ENCODE data around the gene MED27.
A peak's percentile ranks its signal among the peaks of the same experiment; 100 is the strongest.

Gene MED27

DNA sequence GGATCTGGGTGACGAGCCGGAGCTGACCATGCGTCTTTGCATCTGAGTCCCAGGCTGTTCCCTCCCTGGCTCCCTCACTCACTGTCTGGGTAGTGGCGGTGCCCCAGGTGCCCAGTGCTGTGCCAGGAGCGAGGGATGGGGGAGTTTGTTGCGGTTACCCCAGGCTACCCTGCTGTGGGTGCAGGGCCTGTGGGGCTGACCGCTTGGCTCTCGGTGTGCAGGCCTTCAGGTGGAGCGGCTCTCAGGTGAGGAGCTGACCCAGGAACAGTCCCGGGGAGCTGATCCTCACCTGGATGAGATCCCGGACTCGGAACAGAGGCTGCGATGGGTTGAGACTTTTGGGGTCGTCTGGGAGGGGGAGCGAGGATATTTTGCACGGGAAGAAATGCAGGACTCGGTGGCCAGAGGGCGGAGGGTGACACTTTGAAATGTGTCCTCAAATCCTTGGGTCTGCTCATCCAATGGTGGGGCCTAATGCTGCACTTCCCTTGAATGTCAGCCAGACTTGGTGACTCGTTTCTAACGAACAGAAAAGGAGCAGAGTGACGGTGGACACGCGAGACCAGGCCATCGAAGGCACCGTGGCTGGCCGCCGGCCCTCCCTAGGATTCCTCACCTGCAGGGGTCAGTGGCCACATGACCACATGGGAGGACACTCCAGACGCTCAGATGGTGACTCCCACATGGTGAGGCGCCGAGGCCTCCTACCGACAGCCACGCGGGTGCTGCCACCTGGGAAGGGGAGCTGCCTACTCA, 235.5 kb downstream of the MED27 start:
- TF ChIP-seq ZNF624 (tag by site-specific recombination; IDR thresholded peaks at IDR 0.05) (no peak), BCL11A (tag by site-specific recombination; IDR thresholded peaks at IDR 0.05; ENCODE audit: low read depth) (no peak), ZNF548 (tag by site-specific recombination; IDR thresholded peaks at IDR 0.05) (no peak), ZXDB (tag by site-specific recombination; IDR thresholded peaks at IDR 0.05) (no peak), ZNF776 (tag by site-specific recombination; IDR thresholded peaks at IDR 0.05; ENCODE audit: borderline replicate concordance) (no peak), MYNN (tag by site-specific recombination; IDR thresholded peaks at IDR 0.05; ENCODE audit: borderline replicate concordance) (no peak), GLIS2 (tag by site-specific recombination; IDR thresholded peaks at IDR 0.05) (no peak), ZNF654 (tag by site-specific recombination; IDR thresholded peaks at IDR 0.05; ENCODE audit: low read depth) (no peak), ZNF391 (tag by site-specific recombination; IDR thresholded peaks at IDR 0.05; ENCODE audit: borderline replicate concordance, low read depth) (no peak), MZF1 (tag by site-specific recombination; IDR thresholded peaks at IDR 0.05; ENCODE audit: borderline replicate concordance) (no peak), SETDB1 (IDR thresholded peaks at IDR 0.05; ENCODE audit: insufficient read length, low read length) (no peak), ZNF426 (tag by site-specific recombination; IDR thresholded peaks at IDR 0.05) (no peak)
- H3K9me3 ChIP-seq (ENCODE audit: control insufficient read depth, insufficient read depth, low read depth, low read length), result no peaks in the 10 kb centered on the region
- no peaks in the 10 kb centered on the region; the same call in 1 of the 2 replicates for H3K4me1 ChIP-seq (ENCODE audit: control insufficient read depth, insufficient read depth, low read length)
- H3K27ac ChIP-seq (ENCODE audit: extremely low read depth, low read depth, low read length), result no peak overlapping the region
- H3K36me3 ChIP-seq (ENCODE audit: control insufficient read depth in 2 of 2, insufficient read depth in 1 of 2, low read length in 2 of 2), result no peaks in the 10 kb centered on the region
- ChIA-PET POLR2A (interaction anchor here (0.7 kb wide), 1 partner anchor 8 kb away, joined by 11 read pairs; no protein-coding TSS in a partner anchor), CTCF (interaction anchor here (0.6 kb wide), 2 partner anchors 89 to 351 kb away, joined by 3 read pairs; no protein-coding TSS in a partner anchor)
- H3K4me3 ChIP-seq (ENCODE audit: low read depth, low read length), result no peak overlapping the region

DNA sequence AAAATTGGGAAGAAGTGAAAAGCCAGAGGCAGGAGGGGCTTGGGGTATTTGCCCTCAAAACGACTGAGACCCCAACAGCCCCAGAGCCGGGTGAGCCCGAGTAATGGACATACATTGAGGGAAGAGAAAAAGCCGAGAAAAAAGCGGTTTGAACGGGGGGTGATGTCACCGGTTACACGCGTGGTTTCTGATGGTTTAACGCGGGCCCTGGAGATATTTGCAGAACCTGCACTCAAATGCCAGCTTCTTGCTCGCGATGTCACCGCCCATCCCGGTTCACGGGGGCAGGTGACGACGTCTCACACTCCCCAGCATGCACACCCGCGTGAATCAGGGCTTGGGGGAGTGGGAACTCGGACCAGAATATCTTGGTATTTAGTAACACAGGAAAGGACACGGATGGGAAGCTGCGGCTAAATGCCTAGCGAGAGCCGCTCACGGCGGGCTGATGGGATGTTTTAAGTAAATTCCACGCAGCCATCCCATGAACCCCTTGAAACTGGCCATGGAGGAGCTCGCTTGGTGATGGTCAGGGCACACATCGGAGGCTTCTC, 237.8 kb downstream of the MED27 start:
- POLR2A ChIA-PET, result no interaction called here
- Histone ChIP-seq H3K4me1 (ENCODE audit: control insufficient read depth, insufficient read depth, low read length) (no peaks in the 10 kb centered on the region; the same call in 1 of the 2 replicates), H3K27ac (ENCODE audit: extremely low read depth, low read depth, low read length) (no peak overlapping the region), H3K36me3 (ENCODE audit: control insufficient read depth in 2 of 2, insufficient read depth in 1 of 2, low read length in 2 of 2) (no peaks in the 10 kb centered on the region), H3K9me3 (ENCODE audit: control insufficient read depth, insufficient read depth, low read depth, low read length) (no peaks in the 10 kb centered on the region), H3K4me3 (ENCODE audit: low read depth, low read length) (no peak overlapping the region)
- CTCF ChIA-PET, result no interaction called here
- TF ChIP-seq, protein P1, sequence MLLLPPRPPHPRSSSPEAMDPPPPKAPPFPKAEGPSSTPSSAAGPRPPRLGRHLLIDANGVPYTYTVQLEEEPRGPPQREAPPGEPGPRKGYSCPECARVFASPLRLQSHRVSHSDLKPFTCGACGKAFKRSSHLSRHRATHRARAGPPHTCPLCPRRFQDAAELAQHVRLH (tag by site-specific recombination; IDR thresholded peaks at IDR 0.05), result no peak
- TF ChIP-seq, protein P2, sequence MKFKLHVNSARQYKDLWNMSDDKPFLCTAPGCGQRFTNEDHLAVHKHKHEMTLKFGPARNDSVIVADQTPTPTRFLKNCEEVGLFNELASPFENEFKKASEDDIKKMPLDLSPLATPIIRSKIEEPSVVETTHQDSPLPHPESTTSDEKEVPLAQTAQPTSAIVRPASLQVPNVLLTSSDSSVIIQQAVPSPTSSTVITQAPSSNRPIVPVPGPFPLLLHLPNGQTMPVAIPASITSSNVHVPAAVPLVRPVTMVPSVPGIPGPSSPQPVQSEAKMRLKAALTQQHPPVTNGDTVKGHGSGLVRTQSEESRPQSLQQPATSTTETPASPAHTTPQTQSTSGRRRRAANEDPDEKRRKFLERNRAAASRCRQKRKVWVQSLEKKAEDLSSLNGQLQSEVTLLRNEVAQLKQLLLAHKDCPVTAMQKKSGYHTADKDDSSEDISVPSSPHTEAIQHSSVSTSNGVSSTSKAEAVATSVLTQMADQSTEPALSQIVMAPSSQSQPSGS (tag by site-specific recombination; IDR thresholded peaks at IDR 0.05; ENCODE audit: low read depth), result 0 out of 2 replicates have a peak, but pooled peaks have one; percentile 28

DNA sequence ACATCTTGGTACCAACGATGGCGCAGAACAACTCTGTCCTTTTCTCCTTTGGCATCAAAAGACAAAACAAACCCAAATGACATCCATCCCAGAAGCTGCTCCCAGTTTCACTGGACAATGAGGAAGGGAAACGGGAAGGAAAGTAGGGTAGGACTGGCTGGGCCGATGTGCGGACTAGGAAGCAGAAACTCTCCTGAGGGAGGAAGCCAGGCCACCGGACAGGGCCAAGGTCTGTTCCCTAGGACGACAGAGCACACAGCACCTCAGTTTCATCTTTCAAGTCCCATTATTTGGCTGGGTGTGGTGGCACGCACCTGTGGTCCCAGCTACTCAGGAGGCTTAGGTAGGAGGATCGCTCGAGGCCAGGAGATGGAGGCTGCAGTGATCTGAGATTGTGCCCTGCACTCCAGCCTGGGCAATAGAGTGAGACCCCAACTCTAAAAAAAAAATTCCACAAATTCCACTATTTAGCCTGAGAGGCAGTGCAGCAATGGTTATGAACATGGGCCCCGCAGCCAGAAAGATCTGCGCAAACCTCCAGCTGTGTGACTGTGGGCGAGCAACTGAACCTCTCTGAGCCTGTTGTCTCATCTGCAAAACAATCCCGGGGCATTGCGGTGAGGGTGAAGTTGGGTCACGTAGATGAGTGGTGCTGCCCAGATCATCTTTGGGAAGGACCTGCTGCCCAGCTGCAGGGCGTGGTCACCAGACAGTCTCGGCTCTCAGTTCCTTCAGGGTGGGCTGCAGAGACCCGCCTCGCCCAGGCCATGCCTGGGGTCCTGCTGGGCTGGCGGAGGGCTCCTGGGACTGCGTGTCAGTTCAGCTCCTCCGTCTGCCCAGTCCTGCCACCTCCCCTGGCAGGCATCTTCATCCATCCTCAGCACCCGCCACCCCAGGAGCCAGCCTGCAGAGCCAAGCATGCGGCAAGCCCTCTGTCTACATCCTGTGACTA, 238.6 kb downstream of the MED27 start:
- Histone ChIP-seq H3K36me3 (ENCODE audit: control insufficient read depth in 2 of 2, insufficient read depth in 1 of 2, low read length in 2 of 2) (no peaks in the 10 kb centered on the region), H3K27ac (ENCODE audit: extremely low read depth, low read depth, low read length) (no peak overlapping the region), H3K4me1 (ENCODE audit: control insufficient read depth, insufficient read depth, low read length) (no peaks in the 10 kb centered on the region; the same call in 1 of the 2 replicates), H3K4me3 (ENCODE audit: low read depth, low read length) (no peak overlapping the region), H3K9me3 (ENCODE audit: control insufficient read depth, insufficient read depth, low read depth, low read length) (no peaks in the 10 kb centered on the region)
- POLR2A ChIA-PET, result interaction anchor here (0.6 kb wide), 1 partner anchor 257 kb away, joined by 3 read pairs; no protein-coding TSS in a partner anchor
- TF ChIP-seq, protein P3, sequence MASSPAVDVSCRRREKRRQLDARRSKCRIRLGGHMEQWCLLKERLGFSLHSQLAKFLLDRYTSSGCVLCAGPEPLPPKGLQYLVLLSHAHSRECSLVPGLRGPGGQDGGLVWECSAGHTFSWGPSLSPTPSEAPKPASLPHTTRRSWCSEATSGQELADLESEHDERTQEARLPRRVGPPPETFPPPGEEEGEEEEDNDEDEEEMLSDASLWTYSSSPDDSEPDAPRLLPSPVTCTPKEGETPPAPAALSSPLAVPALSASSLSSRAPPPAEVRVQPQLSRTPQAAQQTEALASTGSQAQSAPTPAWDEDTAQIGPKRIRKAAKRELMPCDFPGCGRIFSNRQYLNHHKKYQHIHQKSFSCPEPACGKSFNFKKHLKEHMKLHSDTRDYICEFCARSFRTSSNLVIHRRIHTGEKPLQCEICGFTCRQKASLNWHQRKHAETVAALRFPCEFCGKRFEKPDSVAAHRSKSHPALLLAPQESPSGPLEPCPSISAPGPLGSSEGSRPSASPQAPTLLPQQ (tag by site-specific recombination; IDR thresholded peaks at IDR 0.05), result no peak
- peak; percentile 65 for TF ChIP-seq ZNF121 (tag by site-specific recombination; IDR thresholded peaks at IDR 0.05)
- CTCF ChIA-PET, result interaction anchor here (1.0 kb wide), 1 partner anchor 395 kb away, joined by 4 read pairs; no protein-coding TSS in a partner anchor

Data from HEK293 (cell line).